GM19239 (cell line): ENCODE results near the gene ELMO1.

ENCODE experiments used
- DNase-seq: peaks from one replicate; pipeline ENCODE4 v3.0.0; 2011; ENCODE audit warnings: low spot score; ENCODE audit not compliant: insufficient read length
- FAIRE-seq: peaks from 2 replicates; lab custom pipeline; 2011; peaks lifted over from hg19 to GRCh38; lab: Jason Lieb, UNC

The ELMO1 gene

DNA sequence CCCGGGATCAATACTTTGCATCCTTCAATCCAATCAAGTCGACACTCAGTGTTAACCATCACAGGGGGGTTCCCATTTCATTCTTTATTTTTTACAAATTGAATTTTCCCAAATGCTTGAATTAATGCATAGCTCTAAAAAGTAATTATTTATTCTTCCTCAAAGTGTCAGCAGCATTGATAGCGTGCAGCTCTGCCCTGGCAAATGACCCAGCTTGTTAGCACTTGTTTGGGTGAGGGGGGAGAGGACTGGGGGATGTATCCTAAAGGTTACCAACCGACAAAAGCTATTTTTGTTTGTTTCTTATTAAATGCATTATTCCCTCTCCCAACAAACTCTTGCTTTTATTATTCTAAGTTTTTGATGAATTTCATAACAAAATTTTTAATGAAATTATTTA lies 27.0 kb upstream of the ELMO1 start:
- no peak for DNase-seq
- no peak for FAIRE-seq

DNA sequence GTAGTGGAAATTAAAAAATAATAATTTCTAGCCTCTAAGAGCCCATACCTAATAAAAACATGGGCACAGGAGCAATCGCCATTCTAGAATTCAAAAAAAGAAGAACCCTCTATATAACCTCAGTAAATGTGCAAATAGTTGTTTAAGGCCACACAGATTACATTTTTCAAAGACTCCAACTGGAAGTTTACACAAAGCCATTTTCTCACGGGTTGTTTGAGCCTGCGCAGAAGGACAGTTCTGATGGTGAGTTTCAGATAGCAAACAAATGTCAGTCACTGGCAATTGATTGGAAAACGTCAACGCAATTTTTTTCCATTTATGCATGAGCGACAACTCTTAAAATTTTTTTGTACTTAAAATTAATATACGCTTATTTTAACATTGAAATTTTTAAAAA lies 23.0 kb upstream of the ELMO1 start:
- FAIRE-seq: no peak

DNA sequence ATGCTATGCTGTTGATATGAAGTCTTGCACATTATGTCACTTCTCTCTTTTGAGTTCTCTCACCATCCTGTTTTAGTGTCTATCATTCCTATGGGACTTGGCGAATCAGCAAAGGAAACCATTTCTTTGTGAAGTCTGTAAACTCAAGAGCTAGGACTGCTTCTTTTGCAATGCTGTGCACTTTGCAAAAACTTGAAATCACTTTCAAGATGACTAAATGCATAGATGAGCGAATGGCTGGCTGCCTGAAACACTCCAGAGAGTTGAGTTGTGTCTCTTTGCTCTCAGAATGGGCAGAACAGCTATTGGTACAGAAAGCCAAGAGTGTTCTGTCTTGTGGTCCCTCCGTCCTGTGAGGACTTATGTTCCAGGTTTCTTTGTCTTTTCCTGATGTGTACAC lies 18.3 kb upstream of the ELMO1 start:
- DNase-seq (no peak), FAIRE-seq (no peak)

More for the DNA sequence above, 23.0 kb upstream of the ELMO1 start:
- DNase-seq: no peak

DNA sequence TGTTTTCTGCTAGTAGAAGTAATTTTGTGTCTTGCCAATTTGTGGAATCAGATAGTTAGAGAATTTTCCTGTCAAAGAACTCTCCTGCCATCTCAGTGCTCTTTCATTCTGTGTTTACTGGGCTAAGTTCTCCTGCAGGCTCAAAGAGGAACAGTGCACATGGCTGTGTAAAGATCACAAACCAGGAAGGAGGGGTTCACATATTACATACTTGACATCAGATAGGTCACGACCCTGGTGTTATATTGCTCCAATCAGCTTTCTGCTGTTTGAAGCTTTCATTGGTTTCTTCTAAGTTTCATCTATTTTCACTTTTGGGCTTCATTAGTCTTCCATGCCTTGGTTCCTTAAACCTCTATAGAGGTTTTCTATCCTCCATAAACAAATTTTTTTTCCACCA lies 13.5 kb upstream of the ELMO1 start:
- no peak for FAIRE-seq
- no peak for DNase-seq

DNA sequence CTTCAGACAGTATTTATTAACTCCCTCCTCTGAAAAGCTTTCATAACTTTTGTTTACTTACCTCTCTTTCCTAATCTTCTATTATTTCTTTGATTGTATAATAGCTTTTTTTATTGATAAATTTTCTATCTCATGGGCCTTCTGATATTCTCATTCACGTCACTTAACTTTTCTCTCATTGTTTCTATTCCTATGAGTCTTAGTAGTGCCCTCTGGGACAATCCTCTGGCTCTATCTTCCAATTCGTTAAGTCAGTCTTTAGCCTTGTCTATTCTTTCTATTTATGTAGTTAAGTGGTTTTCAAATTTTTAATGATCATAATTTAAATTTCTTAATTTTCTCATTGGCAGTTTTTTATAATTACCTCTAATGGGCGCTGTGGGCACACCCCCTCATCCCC lies 6.4 kb upstream of the ELMO1 start:
- DNase-seq: no peak
- no peak for FAIRE-seq

DNA sequence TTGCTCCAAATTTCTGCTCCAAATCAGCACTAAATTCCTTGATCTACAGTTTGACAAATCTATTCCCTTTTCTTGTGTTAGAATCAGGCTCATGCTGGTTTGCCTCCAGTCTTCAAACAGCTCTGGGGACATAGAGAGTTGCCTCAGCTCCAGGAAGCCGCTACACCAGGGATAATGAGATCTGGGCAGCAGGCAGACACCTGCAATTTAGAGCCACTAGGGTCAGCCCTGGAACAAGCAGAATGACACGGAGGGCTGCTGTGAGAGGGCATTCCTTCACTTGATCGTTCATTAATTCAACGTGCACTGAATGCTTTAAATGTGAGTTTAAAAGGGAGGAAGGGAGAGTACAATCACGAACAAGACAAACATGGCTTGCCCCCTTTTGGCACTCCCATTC lies 3.7 kb upstream of the ELMO1 start:
- DNase-seq (no peak), FAIRE-seq (no peak)

DNA sequence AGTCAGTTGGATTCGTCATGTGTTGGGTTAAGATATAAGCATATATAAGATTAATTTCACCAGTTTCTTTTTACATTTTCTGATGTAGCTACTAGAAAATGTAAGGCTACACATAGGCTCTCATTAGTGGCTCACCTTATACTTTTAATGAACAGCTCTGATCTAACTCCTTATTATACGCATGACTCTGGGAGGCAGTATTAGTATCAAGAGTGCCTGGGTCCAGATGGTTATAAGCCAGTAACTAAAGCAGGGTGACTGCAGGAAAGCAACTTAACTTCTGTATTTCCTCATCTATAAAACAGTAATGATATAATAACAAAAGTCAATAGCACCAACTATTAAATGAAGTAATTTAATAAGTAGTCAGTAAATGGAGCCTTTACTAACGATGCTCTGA lies 1.4 kb upstream of the ELMO1 start:
- FAIRE-seq (no peak), DNase-seq (no peak)

DNA sequence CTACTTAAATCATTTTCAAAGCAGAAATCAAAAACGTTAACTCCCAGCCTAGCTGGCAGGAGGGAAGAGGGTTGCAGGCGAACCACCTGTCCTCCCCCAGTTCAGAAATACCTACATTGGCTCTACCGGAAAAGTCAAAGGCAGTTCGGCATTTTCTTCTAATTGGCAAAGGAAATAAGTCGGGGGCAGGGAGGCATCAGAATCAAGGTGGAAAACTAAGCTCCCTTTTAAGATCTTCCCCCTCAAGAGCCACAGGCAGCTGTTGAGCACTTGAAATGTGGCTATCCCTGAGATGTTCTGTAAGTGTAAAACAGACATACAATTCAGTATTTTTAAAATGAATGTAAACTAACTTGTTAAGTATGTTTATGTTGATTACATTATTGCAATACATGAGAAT lies 957 bp upstream of the ELMO1 start:
- DNase-seq (no peak), FAIRE-seq (no peak)

DNA sequence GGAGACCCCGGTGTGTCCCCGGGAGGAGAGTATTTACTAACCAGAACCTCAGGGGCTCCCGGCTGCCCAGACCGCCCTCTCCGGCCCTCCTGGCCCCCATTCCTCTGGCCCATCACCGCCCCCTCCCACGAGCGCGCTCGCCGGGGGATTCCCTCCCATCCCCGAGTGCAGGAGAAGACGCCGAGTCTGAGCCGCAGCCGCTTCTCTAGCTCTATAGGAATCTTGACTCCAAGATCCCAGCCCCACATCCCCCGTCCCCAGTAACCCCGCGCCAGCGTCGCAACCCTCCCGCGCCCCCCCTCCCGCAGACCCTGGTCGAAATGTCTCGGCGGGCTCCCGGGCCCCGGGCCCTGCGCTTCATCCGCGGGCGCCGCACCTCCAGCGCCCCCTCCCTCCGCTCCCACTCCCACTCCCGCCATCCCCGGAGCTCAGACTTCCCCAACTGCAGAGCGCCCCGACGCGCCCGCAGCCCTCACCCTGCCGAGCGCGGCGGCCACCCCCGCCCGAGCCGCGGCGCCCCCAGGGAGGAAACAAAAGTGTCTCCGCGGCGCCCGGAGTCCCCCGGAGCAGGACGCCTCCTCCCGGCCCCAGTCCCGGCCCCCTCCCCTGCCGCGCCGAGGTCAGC lies 541 bp downstream of the ELMO1 start:
- DNase-seq: peak; percentile 10
- no peak for FAIRE-seq

DNA sequence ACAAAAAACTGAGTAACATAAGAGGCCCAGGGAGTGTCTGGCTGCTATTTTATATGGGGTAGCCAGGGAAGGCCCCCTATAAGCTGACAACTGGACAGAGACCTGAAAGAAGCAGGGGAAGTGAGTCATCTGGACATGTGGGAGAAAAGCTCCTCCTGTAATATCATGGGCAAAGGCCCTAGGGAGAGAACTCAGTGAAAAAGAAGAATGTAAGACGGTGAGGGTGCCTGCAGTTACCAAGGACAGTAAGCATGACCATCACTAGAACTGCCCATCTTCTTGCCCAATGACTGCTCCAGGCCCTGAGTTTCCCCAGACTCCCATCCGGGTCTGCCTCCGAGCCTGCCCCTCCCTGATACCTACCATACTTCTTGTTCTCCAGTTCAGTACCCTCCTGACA lies 2.3 kb downstream of the ELMO1 start:
- no peak for FAIRE-seq
- DNase-seq: no peak

DNA sequence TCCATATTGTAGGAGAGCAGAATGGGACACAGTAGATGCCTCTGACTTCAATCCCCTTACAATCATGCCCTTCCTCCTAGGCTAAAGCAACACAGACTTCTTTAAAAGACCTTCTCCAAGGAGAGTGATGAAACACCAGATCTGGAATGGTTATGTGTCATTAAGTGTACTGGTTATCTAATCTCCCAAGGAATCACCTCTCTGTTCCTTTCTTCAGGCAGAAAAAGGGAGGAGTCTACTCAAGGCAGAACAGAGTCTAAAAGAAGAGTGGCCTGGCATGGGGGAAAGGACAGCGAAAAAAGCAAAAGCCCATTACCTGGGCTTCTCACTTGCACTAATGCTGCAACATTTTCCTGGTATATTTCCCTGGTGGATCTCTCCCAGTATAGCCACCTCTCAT lies 2.9 kb downstream of the ELMO1 start:
- FAIRE-seq (no peak), DNase-seq (no peak)

DNA sequence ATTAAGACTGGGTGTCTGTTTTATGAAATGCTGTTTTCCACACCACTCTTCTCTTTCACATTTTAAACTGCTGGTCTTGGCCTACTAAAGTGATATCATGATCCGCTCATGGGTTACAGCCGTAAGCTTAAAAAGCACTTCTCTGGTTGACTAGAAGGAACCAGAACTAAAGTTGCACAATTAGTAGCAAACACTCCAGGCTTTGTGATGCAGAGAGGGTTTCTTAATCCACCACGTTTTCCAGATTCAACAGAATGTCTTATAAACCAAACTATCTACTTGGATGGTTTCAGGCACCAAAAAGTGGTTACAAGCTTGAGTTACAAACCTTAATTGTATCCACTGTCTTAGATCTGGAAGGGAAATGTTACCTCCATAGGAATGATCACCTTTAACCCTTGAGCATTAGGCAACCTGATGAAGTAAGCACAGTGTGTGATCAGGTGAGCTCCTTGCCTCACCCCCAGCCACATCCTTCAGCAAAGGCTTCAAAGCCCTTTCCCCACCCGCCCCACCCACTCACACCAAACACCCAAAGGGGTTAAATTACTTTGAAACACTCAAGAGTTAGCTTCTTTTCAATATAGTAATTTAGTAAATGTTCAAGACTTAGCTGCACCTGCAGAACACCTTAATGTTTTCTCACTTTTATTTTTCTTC lies 3.5 kb downstream of the ELMO1 start:
- FAIRE-seq (no peak), DNase-seq (no peak)

DNA sequence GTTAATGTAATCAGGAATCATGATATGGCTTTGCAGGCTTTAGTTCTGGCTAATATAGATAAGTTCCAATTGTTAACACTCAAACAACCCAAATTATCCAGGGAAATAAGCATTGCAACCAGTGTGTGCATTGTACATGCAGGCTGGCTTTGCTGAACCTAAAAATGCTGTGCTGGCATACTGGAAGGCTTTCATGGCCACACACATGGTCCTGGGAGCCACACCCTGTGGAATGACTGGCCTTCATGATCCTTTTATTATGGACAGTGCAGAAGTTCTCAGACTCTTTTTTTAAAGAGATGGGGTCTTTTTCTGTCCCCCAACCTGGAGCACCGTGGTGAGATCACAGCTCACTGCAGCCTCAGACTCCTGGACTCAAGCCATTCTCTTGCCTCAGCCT lies 5.0 kb downstream of the ELMO1 start:
- DNase-seq (no peak), FAIRE-seq (no peak)

DNA sequence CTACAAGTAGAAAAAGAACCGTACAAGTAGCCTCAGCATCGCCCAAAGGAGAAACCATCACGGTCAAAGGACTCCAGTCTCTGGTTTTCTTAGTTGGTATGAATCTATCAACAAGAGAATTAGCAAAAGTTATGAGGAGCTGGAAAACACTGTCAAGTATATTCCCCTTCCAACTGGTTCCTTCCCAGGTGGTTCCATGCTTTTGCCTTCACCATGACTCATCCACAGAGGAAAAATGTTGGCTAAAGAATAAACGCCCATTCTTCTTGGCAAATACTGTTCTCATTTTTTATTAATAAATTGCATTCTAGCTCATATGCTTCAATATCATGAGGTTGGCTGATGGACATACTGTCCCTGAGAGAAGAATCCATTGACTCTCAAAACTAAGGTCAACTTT lies 6.4 kb downstream of the ELMO1 start:
- FAIRE-seq: no peak

DNA sequence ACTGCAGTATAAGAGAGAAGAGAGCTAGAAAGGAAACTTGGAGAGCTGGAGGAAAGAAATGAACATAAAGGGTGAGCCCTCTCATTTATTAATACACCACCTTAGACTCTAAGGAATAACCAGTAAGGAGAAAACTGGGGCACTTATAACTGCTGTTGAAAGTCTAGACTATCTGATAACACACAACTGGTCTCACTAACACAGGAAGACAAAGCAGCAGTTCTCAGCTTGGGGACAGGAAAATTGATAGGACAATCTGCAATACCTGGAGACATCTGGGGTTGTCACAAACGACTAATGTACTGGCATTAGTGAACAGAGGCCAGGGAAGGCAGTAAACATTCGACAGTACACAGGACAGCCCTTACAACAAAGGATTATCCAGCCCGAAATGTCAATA lies 6.8 kb downstream of the ELMO1 start:
- DNase-seq (no peak), FAIRE-seq (no peak)

More for the DNA sequence above, 6.4 kb downstream of the ELMO1 start:
- DNase-seq: no peak

DNA sequence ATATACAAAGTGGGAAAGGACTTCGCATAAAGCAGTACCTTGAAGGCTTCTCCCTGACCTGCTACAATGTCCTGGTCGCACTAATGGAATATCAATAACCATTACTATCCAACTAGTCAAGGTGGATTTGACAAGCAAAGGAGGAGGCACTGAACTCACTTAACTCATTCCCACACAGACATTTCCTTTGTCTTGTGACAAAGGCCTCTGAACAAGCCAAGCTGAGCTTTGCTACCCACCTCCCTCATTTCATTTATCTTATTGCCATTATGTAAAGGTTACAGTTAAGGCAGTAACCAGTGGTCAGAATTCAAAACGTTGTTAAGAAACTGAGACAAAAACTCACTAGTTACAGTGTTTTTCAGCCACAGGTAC lies 7.3 kb downstream of the ELMO1 start:
- no peak for DNase-seq
- FAIRE-seq: no peak

DNA sequence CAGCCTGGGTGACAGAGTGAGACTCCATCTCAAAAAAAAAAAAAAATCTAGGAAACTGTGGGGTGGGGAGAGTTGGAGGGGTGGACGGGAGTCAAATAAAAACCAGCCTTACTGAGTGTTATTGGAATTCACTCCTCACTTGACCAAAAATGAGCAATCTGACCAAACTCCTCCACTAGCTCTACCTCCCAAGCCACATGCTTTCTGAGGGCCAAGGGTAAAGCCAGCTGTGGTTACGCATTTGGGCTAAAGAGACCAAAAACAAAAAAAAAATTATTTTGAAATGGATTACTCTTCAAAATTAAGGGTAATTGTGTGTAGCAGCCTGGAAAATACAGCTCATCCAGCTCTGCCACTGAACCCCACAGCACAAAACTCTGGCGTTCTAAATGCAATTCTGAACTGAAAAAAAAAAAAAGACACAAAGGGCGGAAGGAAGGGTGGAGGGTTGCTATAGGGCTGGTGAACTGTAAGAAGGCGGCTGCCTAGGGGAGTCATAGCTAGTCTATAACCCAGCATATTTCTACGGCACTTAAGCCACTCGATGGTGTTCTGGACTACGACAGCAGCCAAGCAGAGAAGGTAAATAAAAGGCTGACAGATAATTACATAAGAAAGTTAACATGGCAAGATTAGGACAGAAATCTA lies 7.8 kb downstream of the ELMO1 start:
- FAIRE-seq (no peak), DNase-seq (no peak)

DNA sequence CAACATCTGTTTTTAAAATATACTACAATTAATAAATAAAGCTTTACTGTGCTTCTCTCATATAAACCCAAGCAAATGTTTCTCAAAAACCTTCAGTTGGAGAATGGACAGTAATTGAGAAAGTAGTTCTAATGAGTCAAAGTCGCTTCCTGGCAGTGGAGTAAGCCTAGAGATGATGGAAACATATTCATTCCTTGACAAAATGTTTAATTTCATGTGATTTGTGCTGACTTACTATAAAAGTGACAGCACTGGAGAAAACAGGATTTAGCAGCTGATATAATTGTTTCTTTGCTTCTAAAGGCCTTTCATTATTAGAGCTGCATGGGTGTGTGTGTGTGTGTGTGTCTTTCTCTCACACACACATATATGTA lies 9.0 kb downstream of the ELMO1 start:
- FAIRE-seq: no peak

DNA sequence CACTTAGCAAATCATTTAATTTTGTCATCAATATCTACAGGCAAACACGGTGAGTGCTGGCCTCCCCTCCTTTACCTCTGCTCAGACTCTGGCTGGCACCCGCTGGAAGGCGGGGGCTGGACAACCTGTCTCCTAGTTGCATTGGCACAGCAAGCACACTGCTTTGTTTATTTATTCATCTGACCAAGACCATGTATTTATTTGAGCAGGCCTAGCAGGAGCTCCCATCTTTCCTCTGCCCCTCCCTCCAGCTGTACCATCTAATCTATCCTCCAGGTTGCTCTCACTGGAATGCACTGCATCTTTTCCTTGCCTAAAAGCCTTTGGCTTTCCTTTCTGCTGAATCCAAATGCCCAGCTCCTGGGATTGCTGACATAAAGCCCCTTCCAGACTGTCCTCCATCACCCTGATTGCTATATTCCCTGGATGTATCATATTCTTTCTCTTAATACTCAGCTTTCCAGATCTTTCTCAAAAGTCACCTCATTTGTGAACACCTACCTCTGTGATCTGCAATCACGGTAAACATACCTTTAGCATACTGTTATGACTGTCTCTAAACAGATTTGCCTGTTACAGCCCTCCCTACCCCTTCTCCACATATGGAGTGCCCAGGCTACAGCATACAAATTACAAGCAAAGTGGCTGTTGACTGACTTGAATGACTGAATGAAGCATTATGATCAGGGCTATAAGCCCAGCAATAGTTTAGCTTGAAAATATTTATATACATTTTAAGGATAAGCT lies 9.6 kb downstream of the ELMO1 start:
- no peak for FAIRE-seq
- DNase-seq: no peak

More for the DNA sequence above, 9.0 kb downstream of the ELMO1 start:
- DNase-seq: no peak

DNA sequence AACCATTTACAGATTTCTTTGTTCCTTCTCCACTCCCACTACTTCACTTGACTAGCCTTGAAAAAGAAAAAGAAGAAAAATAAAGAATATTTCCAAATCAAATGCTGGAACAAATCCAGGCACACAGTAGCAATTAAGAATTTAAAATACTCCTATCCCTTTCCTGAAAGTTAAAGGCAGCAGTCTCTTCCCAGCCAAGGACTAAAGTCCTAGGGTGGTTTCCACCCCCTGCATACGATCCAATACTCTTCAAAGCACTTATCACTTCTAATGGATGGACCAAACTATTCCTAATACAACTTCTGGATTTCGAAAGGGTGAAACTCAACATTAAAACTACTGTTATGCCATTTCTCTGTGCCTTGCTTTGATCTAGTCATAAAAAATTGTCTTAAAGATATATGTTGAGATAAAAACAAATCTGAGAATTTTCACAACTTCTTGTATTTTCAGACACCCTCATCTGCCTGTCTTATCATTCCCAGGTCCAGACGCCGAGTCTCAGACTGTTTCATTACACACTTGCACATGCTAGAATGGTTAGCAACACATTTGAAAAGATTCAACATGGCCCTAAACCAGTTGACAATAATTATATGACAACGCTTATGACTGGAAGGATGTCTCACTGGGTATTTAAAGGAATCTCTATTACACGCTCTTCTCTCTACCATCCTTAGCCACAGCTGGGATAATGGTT lies 13.4 kb downstream of the ELMO1 start:
- FAIRE-seq (no peak), DNase-seq (no peak)

DNA sequence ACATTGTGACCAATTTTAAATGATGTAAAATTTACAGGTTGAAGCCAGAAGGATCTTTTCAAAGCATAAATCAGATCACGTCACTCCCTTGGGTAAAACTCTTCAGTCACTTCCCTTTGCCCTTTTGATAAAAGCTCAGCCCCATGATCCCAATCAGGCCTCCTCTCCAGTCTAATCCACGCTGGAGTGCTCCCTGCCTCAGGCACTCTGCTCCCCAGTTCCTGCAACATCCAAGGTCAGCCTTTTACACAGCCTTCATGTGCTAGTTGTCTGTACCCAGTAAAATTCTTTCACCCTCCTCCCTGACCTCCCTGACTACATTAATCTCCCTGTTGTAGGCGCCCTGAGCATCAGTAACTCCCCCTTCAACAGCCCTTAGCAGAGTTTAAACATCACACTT lies 14.1 kb downstream of the ELMO1 start:
- DNase-seq: no peak
- FAIRE-seq: no peak
